GM21619 (cell line): ENCODE measurements around the gene VLDLR.
"Not testable (repeated sequence)": the region's sequence is repeated elsewhere in the genome, so short reads cannot be mapped to it uniquely, and the experiment has no call there.

Experiments
- ATAC-seq: cut with Tn5 transposase; IDR thresholded peaks from one replicate; pipeline ENCODE4 v1.9.1; 2021; ENCODE audit not compliant: unreplicated experiment

VLDLR gene

GRCh38 chr9:2707256-2707655, 85.7 kb downstream of the VLDLR start:
- not testable (repeated sequence) for ATAC-seq
